ENCODE measurements around the gene XPR1. TPM values are rescaled to one million over a fixed set of nuclear protein-coding genes. Genes with fewer than 3 reads are reported as not detected.
"Not testable (repeated sequence)": the region's sequence is repeated elsewhere in the genome, so short reads cannot be mapped to it uniquely, and the experiment has no call there.

Gene XPR1
- total RNA-seq, 1 donor from 2014 or later: 25.4 TPM

DNA sequence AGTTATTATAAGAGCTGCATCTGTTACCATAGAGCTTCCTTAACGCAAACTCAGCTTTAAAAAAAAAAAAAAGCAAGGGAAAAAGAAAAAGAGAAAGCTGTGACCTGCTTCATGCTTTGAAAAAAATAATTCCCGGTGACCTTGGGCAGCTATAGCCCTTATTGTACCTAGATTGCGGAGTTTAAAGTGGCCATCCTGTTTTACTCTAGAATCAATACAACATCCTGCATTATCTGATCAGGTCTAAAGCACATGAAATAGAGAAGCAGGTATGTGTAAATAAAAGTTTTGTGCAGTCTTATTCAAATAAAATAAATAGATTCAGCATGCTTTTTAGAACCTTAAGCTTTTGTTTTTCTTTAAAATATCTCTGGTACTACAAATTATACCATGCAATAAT, 154.1 kb downstream of the XPR1 start:
- Histone ChIP-seq H3K27me3 (ENCODE audit: control insufficient read depth, insufficient read depth, low read length) (no peaks in the 10 kb centered on the region), H3K36me3 (ENCODE audit: control insufficient read depth, insufficient read depth, low read length) (no peaks in the 10 kb centered on the region), H3K4me3 (ENCODE audit: low read depth, low read length) (no peak overlapping the region)
- no peak for DNase-seq (ENCODE audit: low read depth)
- TF ChIP-seq, protein P1, sequence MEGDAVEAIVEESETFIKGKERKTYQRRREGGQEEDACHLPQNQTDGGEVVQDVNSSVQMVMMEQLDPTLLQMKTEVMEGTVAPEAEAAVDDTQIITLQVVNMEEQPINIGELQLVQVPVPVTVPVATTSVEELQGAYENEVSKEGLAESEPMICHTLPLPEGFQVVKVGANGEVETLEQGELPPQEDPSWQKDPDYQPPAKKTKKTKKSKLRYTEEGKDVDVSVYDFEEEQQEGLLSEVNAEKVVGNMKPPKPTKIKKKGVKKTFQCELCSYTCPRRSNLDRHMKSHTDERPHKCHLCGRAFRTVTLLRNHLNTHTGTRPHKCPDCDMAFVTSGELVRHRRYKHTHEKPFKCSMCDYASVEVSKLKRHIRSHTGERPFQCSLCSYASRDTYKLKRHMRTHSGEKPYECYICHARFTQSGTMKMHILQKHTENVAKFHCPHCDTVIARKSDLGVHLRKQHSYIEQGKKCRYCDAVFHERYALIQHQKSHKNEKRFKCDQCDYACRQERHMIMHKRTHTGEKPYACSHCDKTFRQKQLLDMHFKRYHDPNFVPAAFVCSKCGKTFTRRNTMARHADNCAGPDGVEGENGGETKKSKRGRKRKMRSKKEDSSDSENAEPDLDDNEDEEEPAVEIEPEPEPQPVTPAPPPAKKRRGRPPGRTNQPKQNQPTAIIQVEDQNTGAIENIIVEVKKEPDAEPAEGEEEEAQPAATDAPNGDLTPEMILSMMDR (IDR thresholded peaks at IDR 0.05; ENCODE audit: insufficient read depth, low read length, poor library complexity, severe bottlenecking): no peak

DNA sequence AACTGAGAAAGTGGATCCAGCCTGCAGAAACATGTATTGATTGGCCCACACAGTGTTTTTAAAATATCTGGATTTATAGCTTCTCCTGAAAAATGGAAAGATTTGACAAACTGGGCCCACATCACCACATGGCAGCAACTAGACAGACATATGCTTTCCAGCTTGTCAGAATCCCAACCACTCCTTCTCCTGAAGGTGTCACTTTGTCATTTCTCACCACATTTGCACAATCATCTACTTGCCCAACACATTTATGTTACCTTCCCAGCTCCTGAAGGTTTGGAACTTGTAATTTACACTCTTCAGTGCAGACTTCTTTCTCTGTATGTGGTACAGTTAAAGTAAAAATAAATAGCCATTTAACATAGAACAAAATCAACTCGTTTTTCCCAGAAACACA, 154.8 kb downstream of the XPR1 start:
- Histone ChIP-seq H3K27me3 (ENCODE audit: control insufficient read depth, insufficient read depth, low read length) (no peaks in the 10 kb centered on the region), H3K36me3 (ENCODE audit: control insufficient read depth, insufficient read depth, low read length) (no peaks in the 10 kb centered on the region), H3K4me3 (ENCODE audit: low read depth, low read length) (no peak overlapping the region)
- TF ChIP-seq, protein P1 (IDR thresholded peaks at IDR 0.05; ENCODE audit: insufficient read depth, low read length, poor library complexity, severe bottlenecking): no peak
- DNase-seq (ENCODE audit: low read depth): no peak

DNA sequence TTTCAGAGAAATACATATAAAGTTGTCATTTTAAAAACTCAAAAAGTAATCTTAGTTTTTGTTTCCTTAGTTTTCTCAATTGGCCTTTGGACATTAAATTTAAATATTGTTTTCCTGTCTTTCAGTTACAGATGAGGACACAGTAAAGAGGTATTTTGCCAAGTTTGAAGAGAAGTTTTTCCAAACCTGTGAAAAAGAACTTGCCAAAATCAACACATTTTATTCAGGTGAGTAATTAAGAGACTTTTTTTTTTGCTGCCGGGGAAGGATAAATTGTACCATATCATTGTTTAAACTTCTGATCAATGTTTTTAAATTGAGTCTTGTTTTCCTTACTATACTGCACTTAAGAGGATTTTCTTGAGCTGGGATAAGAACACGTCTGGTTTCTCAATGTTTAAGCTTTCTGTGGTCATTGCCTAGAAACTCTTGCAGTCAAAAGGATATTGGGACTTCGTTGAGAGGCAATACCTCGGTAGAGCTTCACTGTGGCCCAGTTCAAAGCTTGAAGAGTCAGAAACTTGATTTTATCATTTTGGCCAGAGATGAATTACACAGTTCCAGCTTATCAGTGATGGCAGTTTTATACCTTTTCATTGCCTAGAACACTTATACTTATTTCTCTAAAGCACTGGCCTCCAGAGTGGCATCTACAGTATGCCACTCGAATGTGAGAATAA, 155.9 kb downstream of the XPR1 start:
- Histone ChIP-seq H3K36me3 (ENCODE audit: control insufficient read depth, insufficient read depth, low read length) (no peaks in the 10 kb centered on the region), H3K27me3 (ENCODE audit: control insufficient read depth, insufficient read depth, low read length) (no peaks in the 10 kb centered on the region), H3K4me3 (ENCODE audit: low read depth, low read length) (no peak overlapping the region)
- DNase-seq (ENCODE audit: low read depth): no peak
- TF ChIP-seq, protein P1 (IDR thresholded peaks at IDR 0.05; ENCODE audit: insufficient read depth, low read length, poor library complexity, severe bottlenecking): no peak

DNA sequence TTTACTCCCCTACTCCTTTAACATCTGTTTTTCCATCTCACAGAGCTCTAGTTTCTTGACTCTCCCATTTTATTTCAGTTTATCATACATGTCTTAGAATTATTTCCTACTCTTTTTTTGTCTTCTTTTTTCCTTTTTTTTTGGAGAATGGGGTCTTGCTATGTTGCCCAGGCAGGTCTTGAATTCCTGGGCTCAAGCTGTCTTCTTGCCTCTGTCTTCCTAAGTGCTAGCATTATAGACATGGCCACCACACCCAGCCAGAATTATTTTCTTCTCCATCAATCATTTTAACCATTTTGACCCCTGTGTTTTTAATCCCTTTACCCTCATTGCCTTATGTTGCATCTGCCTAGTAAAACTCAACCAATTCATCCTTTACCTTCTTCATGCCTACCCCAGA, 157.6 kb downstream of the XPR1 start:
- TF ChIP-seq, protein P1 (IDR thresholded peaks at IDR 0.05; ENCODE audit: insufficient read depth, low read length, poor library complexity, severe bottlenecking): no peak
- DNase-seq (ENCODE audit: low read depth): no peak
- Histone ChIP-seq H3K27me3 (ENCODE audit: control insufficient read depth, insufficient read depth, low read length) (no peaks in the 10 kb centered on the region), H3K36me3 (ENCODE audit: control insufficient read depth, insufficient read depth, low read length) (no peaks in the 10 kb centered on the region), H3K4me3 (ENCODE audit: low read depth, low read length) (no peak overlapping the region)

DNA sequence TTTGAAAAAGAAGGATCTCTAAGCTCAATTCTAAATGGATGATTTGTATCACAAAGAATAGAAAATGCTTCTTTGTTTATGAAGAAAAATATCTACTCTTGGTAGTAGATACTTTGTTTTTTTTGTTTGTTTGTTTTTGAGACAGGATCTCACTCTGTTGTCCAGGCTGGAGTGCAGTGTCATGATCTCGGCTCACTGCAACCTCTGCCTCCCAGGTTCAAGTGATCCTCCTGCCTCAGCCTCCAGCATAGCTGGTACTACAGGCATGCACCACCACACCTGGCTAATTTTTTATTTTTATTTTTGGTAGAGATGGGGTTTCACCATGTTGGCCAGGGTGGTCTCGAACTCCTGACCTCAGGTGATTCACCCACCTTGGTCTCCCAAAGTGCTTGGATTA, 159.3 kb downstream of the XPR1 start:
- not testable (repeated sequence) for DNase-seq (ENCODE audit: low read depth); H3K27me3 ChIP-seq (ENCODE audit: control insufficient read depth, insufficient read depth, low read length); H3K36me3 ChIP-seq (ENCODE audit: control insufficient read depth, insufficient read depth, low read length); H3K4me3 ChIP-seq (ENCODE audit: low read depth, low read length)

DNA sequence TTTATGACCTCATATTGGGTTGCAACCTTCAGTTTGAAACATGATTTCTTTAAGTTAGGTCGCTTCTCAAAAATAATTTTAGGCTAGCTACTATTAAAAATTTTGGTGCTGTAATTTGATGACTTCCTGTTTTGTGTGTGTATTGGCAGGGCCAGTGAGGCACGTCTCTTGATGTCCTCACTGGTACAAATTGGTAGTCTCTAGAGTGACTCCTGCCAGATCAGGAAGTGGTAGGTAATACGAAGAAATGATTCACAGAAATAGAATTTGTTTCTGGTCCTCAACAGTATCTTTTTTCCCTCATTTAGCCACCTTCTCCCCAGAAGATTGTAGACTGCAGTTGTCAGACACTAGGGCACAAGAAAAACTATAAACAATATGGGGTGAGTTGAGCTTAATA, 160.0 kb downstream of the XPR1 start:
- H3K27me3 ChIP-seq (ENCODE audit: control insufficient read depth, insufficient read depth, low read length): no peaks in the 10 kb centered on the region

More for the DNA sequence above, 160.0 kb downstream of the XPR1 start:
- no peak overlapping the region for H3K4me3 ChIP-seq (ENCODE audit: low read depth, low read length)
- DNase-seq (ENCODE audit: low read depth): no peak
- TF ChIP-seq, protein P1 (IDR thresholded peaks at IDR 0.05; ENCODE audit: insufficient read depth, low read length, poor library complexity, severe bottlenecking): no peak
- no peaks in the 10 kb centered on the region for H3K36me3 ChIP-seq (ENCODE audit: control insufficient read depth, insufficient read depth, low read length)
